ENCODE results near the gene CPB1.
A peak's percentile ranks its signal among the peaks of the same experiment; 100 is the strongest.

CPB1 gene

DNA sequence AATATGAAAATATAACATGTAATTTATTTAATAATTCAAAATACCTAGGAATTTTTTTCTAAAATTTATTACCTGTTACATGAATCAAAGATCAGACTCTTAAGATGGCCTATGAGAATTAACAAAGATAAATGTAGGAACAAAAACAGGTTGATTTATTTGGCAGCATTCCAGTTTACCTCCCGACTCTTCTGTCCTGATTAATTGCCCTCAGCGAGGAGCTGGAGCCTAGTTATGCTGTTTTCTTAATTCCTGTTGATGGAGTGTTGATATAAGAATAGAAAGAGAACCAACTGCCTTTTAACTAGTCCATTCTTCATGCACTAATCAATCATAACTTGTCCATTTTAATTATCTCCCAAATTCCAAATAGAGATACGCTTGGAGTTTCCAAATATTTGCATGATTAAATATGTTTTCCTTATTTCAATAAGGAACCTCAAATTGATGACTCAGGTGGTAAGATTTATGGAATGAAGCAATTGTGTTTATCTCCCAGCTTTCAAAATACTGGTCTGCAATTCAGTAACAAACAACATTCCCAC is 10.6 kb upstream of the CPB1 start:
- Histone ChIP-seq H3K27ac (replicated peaks; ENCODE audit: low read length) (no peak overlapping the region), H3K4me2 (ENCODE audit: insufficient read depth, low read length, poor library complexity, severe bottlenecking) (no peak overlapping the region), H2AFZ (ENCODE audit: low read length) (no peak overlapping the region), H2BK120ac (ENCODE audit: low read depth, low read length) (no peak overlapping the region), H3K9ac (ENCODE audit: low read depth, low read length, poor library complexity) (no peak overlapping the region), H3K4me1 (ENCODE audit: control insufficient read depth in 2 of 2, insufficient read depth in 1 of 2, low read depth in 1 of 2, low read length in 2 of 2) (peaks cover 2 to 4% of the 10 kb centered on the region in 2 donors), H3K4ac (ENCODE audit: low read length) (no peak overlapping the region), H2BK15ac (ENCODE audit: low read length) (no peak overlapping the region), H3K4me3 (ENCODE audit: low read length in 2 of 2) (no peak overlapping the region), H3K27me3 (ENCODE audit: control insufficient read depth in 3 of 3, insufficient read depth in 3 of 3, low read depth in 1 of 3, low read length in 3 of 3) (no peaks in the 10 kb centered on the region), H2AK5ac (ENCODE audit: low read depth, low read length) (no peak overlapping the region), H3K9me3 (replicated peaks in 1 of 2; ENCODE audit: control insufficient read depth in 2 of 2, insufficient read depth in 1 of 2, low read depth in 1 of 2, low read length in 2 of 2) (no peaks in the 10 kb centered on the region), H3K36me3 (replicated peaks in 1 of 2; ENCODE audit: control insufficient read depth in 2 of 2, insufficient read depth in 2 of 2, low read length in 2 of 2) (no peaks in the 10 kb centered on the region), H3K23ac (ENCODE audit: low read depth, low read length, poor library complexity) (no peak overlapping the region), H3K79me1 (ENCODE audit: low read depth, low read length) (no peaks in the 10 kb centered on the region), H3K14ac (ENCODE audit: low read length) (no peak overlapping the region), H2BK5ac (ENCODE audit: low read length) (no peak overlapping the region), H4K8ac (ENCODE audit: low read depth, low read length) (no peak overlapping the region), H4K91ac (ENCODE audit: low read depth, low read length, poor library complexity) (no peak overlapping the region), H3K18ac (ENCODE audit: low read length) (no peak overlapping the region), H2BK12ac (ENCODE audit: low read length) (no peak overlapping the region)
- no peak for DNase-seq (ENCODE audit: low spot score)
- WGBS, 2 donors (ENCODE audit: extremely low coverage in 2 of 2, insufficient read length in 2 of 2, insufficient replicate concordance in 1 of 2): no CpG with 5 or more reads among the region's 3 CpGs

DNA sequence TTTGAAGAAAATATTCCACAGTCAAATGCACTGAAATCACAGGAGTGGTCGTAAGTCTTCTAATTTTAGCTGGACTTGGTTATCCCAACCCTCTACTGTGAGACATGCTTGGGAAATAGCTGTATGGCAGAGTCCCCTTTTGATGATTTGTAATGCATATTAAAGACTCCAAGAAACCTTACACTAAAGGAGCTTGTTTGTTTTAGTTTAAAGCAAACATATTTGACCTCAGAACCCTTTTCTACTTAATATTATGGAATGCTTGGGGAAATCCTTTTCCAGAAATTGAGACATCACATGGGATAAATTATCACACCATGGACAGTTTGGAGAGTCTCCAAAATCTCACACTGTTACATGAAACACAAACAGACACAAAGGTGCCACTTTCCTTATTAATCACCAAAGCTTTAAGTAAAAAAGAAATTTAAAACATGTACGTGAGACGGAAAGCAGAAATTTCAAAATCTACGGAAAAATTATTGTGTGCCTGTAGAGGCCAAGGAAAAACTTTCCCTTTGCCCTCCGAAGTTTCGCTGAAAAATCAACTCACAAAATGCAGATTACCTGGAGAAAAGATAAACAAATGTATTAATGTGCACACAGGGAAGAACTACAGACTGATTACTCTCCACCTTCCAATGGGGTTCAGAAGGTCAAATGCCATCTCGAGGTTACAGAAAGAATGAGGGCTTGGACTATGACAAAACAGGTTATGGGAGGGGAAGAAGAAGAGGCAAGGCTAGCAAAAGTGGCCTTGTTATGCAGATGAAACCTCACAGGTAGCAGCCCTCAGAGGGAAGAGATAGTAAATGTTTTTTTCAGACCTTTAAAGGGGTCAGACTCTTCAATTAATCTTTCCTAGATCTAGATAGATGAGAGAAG is 7.0 kb upstream of the CPB1 start:
- WGBS, 2 donors (ENCODE audit: extremely low coverage in 2 of 2, insufficient read length in 2 of 2, insufficient replicate concordance in 1 of 2): no CpG with 5 or more reads among the region's 7 CpGs

GRCh38 chr3:148823026-148823425 is 4.6 kb upstream of the CPB1 start:
- Histone ChIP-seq H2AK5ac (ENCODE audit: low read depth, low read length) (no peak overlapping the region), H4K8ac (ENCODE audit: low read depth, low read length) (no peak overlapping the region), H3K9me3 (replicated peaks in 1 of 2; ENCODE audit: control insufficient read depth in 2 of 2, insufficient read depth in 1 of 2, low read depth in 1 of 2, low read length in 2 of 2) (no peaks in the 10 kb centered on the region), H4K91ac (ENCODE audit: low read depth, low read length, poor library complexity) (no peak overlapping the region), H2BK12ac (ENCODE audit: low read length) (no peak overlapping the region), H3K23ac (ENCODE audit: low read depth, low read length, poor library complexity) (no peak overlapping the region), H3K27ac (replicated peaks; ENCODE audit: low read length) (no peak overlapping the region), H3K18ac (ENCODE audit: low read length) (no peak overlapping the region), H3K4me2 (ENCODE audit: insufficient read depth, low read length, poor library complexity, severe bottlenecking) (no peak overlapping the region), H2BK5ac (ENCODE audit: low read length) (no peak overlapping the region), H3K4me3 (ENCODE audit: low read length in 2 of 2) (no peak overlapping the region), H3K79me1 (ENCODE audit: low read depth, low read length) (no peaks in the 10 kb centered on the region), H3K27me3 (ENCODE audit: control insufficient read depth in 3 of 3, insufficient read depth in 3 of 3, low read depth in 1 of 3, low read length in 3 of 3) (no peaks in the 10 kb centered on the region), H3K36me3 (replicated peaks in 1 of 2; ENCODE audit: control insufficient read depth in 2 of 2, insufficient read depth in 2 of 2, low read length in 2 of 2) (no peaks in the 10 kb centered on the region), H3K9ac (ENCODE audit: low read depth, low read length, poor library complexity) (no peak overlapping the region), H3K4me1 (ENCODE audit: control insufficient read depth in 2 of 2, insufficient read depth in 1 of 2, low read depth in 1 of 2, low read length in 2 of 2) (peaks cover 2 to 4% of the 10 kb centered on the region in 2 donors), H2BK120ac (ENCODE audit: low read depth, low read length) (no peak overlapping the region), H2AFZ (ENCODE audit: low read length) (no peak overlapping the region), H2BK15ac (ENCODE audit: low read length) (no peak overlapping the region), H3K4ac (ENCODE audit: low read length) (no peak overlapping the region), H3K14ac (ENCODE audit: low read length) (no peak overlapping the region)
- DNase-seq (ENCODE audit: low spot score): no peak
- WGBS, 2 donors (ENCODE audit: extremely low coverage in 2 of 2, insufficient read length in 2 of 2, insufficient replicate concordance in 1 of 2): no CpG with 5 or more reads among the region's 1 CpG

More for the DNA sequence above, 7.0 kb upstream of the CPB1 start:
- no peak overlapping the region for H3K23ac ChIP-seq (ENCODE audit: low read depth, low read length, poor library complexity)
- H2BK12ac ChIP-seq (ENCODE audit: low read length): no peak overlapping the region
- H3K4me1 ChIP-seq (ENCODE audit: control insufficient read depth in 2 of 2, insufficient read depth in 1 of 2, low read depth in 1 of 2, low read length in 2 of 2): peaks cover 2 to 4% of the 10 kb centered on the region in 2 donors
- H3K4me2 ChIP-seq (ENCODE audit: insufficient read depth, low read length, poor library complexity, severe bottlenecking): no peak overlapping the region
- H3K27me3 ChIP-seq (ENCODE audit: control insufficient read depth in 3 of 3, insufficient read depth in 3 of 3, low read depth in 1 of 3, low read length in 3 of 3): no peaks in the 10 kb centered on the region
- no peak overlapping the region for H3K27ac ChIP-seq (replicated peaks; ENCODE audit: low read length)
- H3K18ac ChIP-seq (ENCODE audit: low read length): no peak overlapping the region
- no peak overlapping the region for H3K4me3 ChIP-seq (ENCODE audit: low read length in 2 of 2)
- H3K79me1 ChIP-seq (ENCODE audit: low read depth, low read length): no peaks in the 10 kb centered on the region
- H3K14ac ChIP-seq (ENCODE audit: low read length): no peak overlapping the region
- H3K36me3 ChIP-seq (replicated peaks in 1 of 2; ENCODE audit: control insufficient read depth in 2 of 2, insufficient read depth in 2 of 2, low read length in 2 of 2): no peaks in the 10 kb centered on the region
- H3K9ac ChIP-seq (ENCODE audit: low read depth, low read length, poor library complexity): no peak overlapping the region
- no peaks in the 10 kb centered on the region for H3K9me3 ChIP-seq (replicated peaks in 1 of 2; ENCODE audit: control insufficient read depth in 2 of 2, insufficient read depth in 1 of 2, low read depth in 1 of 2, low read length in 2 of 2)
- H4K8ac ChIP-seq (ENCODE audit: low read depth, low read length): no peak overlapping the region
- H2BK120ac ChIP-seq (ENCODE audit: low read depth, low read length): no peak overlapping the region
- no peak overlapping the region for H2BK15ac ChIP-seq (ENCODE audit: low read length)
- H2AFZ ChIP-seq (ENCODE audit: low read length): no peak overlapping the region
- H3K4ac ChIP-seq (ENCODE audit: low read length): no peak overlapping the region
- H2BK5ac ChIP-seq (ENCODE audit: low read length): no peak overlapping the region
- no peak overlapping the region for H2AK5ac ChIP-seq (ENCODE audit: low read depth, low read length)
- H4K91ac ChIP-seq (ENCODE audit: low read depth, low read length, poor library complexity): no peak overlapping the region
- DNase-seq (ENCODE audit: low spot score): no peak

DNA sequence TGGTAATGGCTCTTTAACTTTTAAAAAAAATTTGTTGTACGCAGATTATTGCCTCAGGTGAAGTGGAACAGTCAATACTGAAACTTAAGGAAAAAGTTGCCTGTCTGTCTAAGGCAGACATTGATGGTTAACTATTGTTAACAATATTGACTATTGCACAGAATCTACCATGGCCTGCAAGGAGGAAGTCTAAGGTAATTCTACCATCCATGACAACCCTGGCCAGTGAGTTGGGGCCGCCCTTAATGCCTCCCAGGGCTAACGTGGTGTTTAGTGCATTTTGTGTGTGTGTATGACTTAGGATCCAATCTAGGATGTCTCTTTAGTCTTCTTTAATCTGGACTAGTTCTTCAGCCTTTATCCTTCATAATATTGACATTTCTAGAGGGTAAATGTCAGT is 2.1 kb upstream of the CPB1 start:
- H2AK5ac ChIP-seq (ENCODE audit: low read depth, low read length): no peak overlapping the region
- no peak overlapping the region for H3K9ac ChIP-seq (ENCODE audit: low read depth, low read length, poor library complexity)
- H3K27ac ChIP-seq (replicated peaks; ENCODE audit: low read length): no peak overlapping the region
- DNase-seq (ENCODE audit: low spot score): no peak
- H2BK5ac ChIP-seq (ENCODE audit: low read length): no peak overlapping the region
- H2BK15ac ChIP-seq (ENCODE audit: low read length): no peak overlapping the region
- H2AFZ ChIP-seq (ENCODE audit: low read length): peak overlapping the region; percentile 43
- no peaks in the 10 kb centered on the region for H3K36me3 ChIP-seq (replicated peaks in 1 of 2; ENCODE audit: control insufficient read depth in 2 of 2, insufficient read depth in 2 of 2, low read length in 2 of 2)
- no peak overlapping the region for H2BK120ac ChIP-seq (ENCODE audit: low read depth, low read length)
- no peaks in the 10 kb centered on the region for H3K9me3 ChIP-seq (replicated peaks in 1 of 2; ENCODE audit: control insufficient read depth in 2 of 2, insufficient read depth in 1 of 2, low read depth in 1 of 2, low read length in 2 of 2)
- H3K27me3 ChIP-seq (ENCODE audit: control insufficient read depth in 3 of 3, insufficient read depth in 3 of 3, low read depth in 1 of 3, low read length in 3 of 3): no peaks in the 10 kb centered on the region
- no peak overlapping the region for H3K4me3 ChIP-seq (ENCODE audit: low read length in 2 of 2)
- H3K4me1 ChIP-seq (ENCODE audit: control insufficient read depth in 2 of 2, insufficient read depth in 1 of 2, low read depth in 1 of 2, low read length in 2 of 2): peaks cover 2 to 4% of the 10 kb centered on the region in 2 donors
- H3K4me2 ChIP-seq (ENCODE audit: insufficient read depth, low read length, poor library complexity, severe bottlenecking): no peak overlapping the region
- no peak overlapping the region for H3K18ac ChIP-seq (ENCODE audit: low read length)
- no CpG with 5 or more reads among the region's 3 CpGs for WGBS, 2 donors (ENCODE audit: extremely low coverage in 2 of 2, insufficient read length in 2 of 2, insufficient replicate concordance in 1 of 2)
- H4K8ac ChIP-seq (ENCODE audit: low read depth, low read length): no peak overlapping the region
- no peak overlapping the region for H2BK12ac ChIP-seq (ENCODE audit: low read length)
- no peak overlapping the region for H3K23ac ChIP-seq (ENCODE audit: low read depth, low read length, poor library complexity)
- no peak overlapping the region for H4K91ac ChIP-seq (ENCODE audit: low read depth, low read length, poor library complexity)
- no peak overlapping the region for H3K4ac ChIP-seq (ENCODE audit: low read length)
- no peak overlapping the region for H3K14ac ChIP-seq (ENCODE audit: low read length)
- H3K79me1 ChIP-seq (ENCODE audit: low read depth, low read length): no peaks in the 10 kb centered on the region

Measured in neuronal stem cell (in vitro differentiated cells).